AG04449 (cell line): ENCODE results near the gene LDLRAD4.

Experiments used
- CTCF ChIA-PET: fragments of 350-600 bp; formaldehyde crosslinking; extraction: SDS; loops from one replicate; lab custom pipeline; 2021; ENCODE audit warnings: antibody characterized with exemption; lab: Yijun Ruan, JAX
- POLR2A ChIA-PET: fragments of 400-600, 350-600 bp; formaldehyde crosslinking; extraction: SDS; loops from one replicate; lab custom pipeline; 2020; ENCODE audit warnings: antibody characterized with exemption, inconsistent platforms; lab: Yijun Ruan, JAX
- DNase-seq: peaks from one replicate; pipeline ENCODE4 v3.0.0-alpha.2; 2010; ENCODE audit warnings: low read depth, low spot score
- H3K4me3 ChIP-seq: 2 replicates; pipeline ENCODE4 v1.5.1; 2011; ENCODE audit warnings: low read depth, mild to moderate bottlenecking, control low read depth, low read length
- TF ChIP-seq, protein P1 (sequence below): IDR thresholded peaks from one replicate; pipeline ENCODE4 v1.5.1; 2011; ENCODE audit warnings: mild to moderate bottlenecking, moderate library complexity, low read length, control low read depth, inconsistent platforms; ENCODE audit not compliant: insufficient read depth; ENCODE audit errors: missing control alignments

LDLRAD4 gene

GRCh38 chr18:13280070-13280795, 61.7 kb downstream of the LDLRAD4 start:
- POLR2A ChIA-PET, result no interaction called here
- CTCF ChIA-PET, result interaction anchor here (1.0 kb wide), 1 partner anchor 11 kb away, joined by 3 read pairs; no protein-coding TSS in a partner anchor
- DNase-seq, result no peak
- H3K4me3 ChIP-seq, result no peak overlapping the region
- TF ChIP-seq, protein P1, sequence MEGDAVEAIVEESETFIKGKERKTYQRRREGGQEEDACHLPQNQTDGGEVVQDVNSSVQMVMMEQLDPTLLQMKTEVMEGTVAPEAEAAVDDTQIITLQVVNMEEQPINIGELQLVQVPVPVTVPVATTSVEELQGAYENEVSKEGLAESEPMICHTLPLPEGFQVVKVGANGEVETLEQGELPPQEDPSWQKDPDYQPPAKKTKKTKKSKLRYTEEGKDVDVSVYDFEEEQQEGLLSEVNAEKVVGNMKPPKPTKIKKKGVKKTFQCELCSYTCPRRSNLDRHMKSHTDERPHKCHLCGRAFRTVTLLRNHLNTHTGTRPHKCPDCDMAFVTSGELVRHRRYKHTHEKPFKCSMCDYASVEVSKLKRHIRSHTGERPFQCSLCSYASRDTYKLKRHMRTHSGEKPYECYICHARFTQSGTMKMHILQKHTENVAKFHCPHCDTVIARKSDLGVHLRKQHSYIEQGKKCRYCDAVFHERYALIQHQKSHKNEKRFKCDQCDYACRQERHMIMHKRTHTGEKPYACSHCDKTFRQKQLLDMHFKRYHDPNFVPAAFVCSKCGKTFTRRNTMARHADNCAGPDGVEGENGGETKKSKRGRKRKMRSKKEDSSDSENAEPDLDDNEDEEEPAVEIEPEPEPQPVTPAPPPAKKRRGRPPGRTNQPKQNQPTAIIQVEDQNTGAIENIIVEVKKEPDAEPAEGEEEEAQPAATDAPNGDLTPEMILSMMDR, result no peak

- ChIA-PET POLR2A (no interaction called here), CTCF (no interaction called here)
- no peak overlapping the region for H3K4me3 ChIP-seq
- no peak for DNase-seq
- TF ChIP-seq, protein P1, result no peak
Observed at GRCh38 chr18:13281406-13281805, 62.8 kb downstream of the LDLRAD4 start.

DNA sequence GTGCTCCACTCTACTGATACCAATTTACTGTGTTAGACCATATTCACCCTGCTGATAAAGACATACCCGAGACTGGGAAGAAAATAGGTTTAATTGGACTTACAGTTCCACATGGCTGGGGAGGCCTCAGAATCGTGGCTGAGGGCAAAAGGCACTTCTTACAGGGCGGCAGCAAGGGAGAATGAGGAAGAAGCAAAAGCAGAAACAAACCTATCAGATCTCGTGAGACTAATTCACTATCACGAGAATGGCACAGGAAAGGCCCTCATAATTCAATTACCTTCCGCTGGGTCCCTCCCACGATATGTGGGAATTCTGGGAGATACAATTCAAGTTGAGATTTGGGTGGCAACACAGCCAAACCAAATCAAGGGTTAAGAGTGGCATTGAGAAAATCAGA, 65.2 kb downstream of the LDLRAD4 start:
- CTCF ChIA-PET, result no interaction called here
- POLR2A ChIA-PET, result no interaction called here
- no peak for DNase-seq
- H3K4me3 ChIP-seq, result no peak overlapping the region
- TF ChIP-seq, protein P1, result no peak

GRCh38 chr18:13284330-13285027, 65.9 kb downstream of the LDLRAD4 start:
- H3K4me3 ChIP-seq, result no peak overlapping the region
- ChIA-PET POLR2A (no interaction called here), CTCF (no interaction called here)
- no peak for DNase-seq
- TF ChIP-seq, protein P1, result no peak

GRCh38 chr18:13285874-13286273, 67.3 kb downstream of the LDLRAD4 start:
- DNase-seq, result no peak
- POLR2A ChIA-PET, result no interaction called here
- CTCF ChIA-PET, result no interaction called here
- TF ChIP-seq, protein P1, result no peak
- H3K4me3 ChIP-seq, result no peak overlapping the region

- DNase-seq, result no peak
- ChIA-PET POLR2A (no interaction called here), CTCF (no interaction called here)
Observed at GRCh38 chr18:13286456-13287125, 68.0 kb downstream of the LDLRAD4 start.

More at GRCh38 chr18:13286456-13287125, 68.0 kb downstream of the LDLRAD4 start:
- TF ChIP-seq, protein P1, result no peak
- no peak overlapping the region for H3K4me3 ChIP-seq
